PC-9 (cell line): Measurements from ENCODE around the gene SCN1A. TPM values are rescaled to one million over a fixed set of nuclear protein-coding genes. Genes with fewer than 3 reads are reported as not detected.

Source experiments
- BruUV-seq: library from RNA; stranded (reverse); fragments of 400-500 nt; replicated peaks from 2 replicates; lab custom pipeline; 2021; lab: Mats Ljungman, UMichigan
- CTCF ChIA-PET: fragments of 300-600 bp; sonication (Branson Sonifier 250); formaldehyde crosslinking; loops from one replicate; lab custom pipeline; 2022; ENCODE audit warnings: antibody characterized with exemption; lab: Charles Lee
- POLR2A ChIA-PET: fragments of 300-600 bp; sonication (Branson Sonifier 250); formaldehyde crosslinking; loops from one replicate; lab custom pipeline; 2022; ENCODE audit warnings: antibody characterized with exemption; ENCODE audit not compliant: unreplicated experiment; lab: Charles Lee
- DNase-seq, 2 experiments: peaks; one replicate each; pipeline versions ENCODE4 v3.0.0 to v3.0.0-alpha.2; 2015 to 2022; ENCODE audit warnings: mixed read lengths in 1 of 2
- H2AFZ ChIP-seq: fragments of 200-600 bp; sonication (generic); 2 replicates; pipeline ENCODE4 v1.8.1; 2017; ENCODE audit warnings: antibody characterized with exemption
- H3F3A ChIP-seq: fragments of 200-600 bp; sonication (generic); 2 replicates; pipeline ENCODE4 v1.8.1; 2017; ENCODE audit warnings: antibody characterized with exemption, mild to moderate bottlenecking, low read depth; ENCODE audit not compliant: insufficient read depth
- H3K27ac ChIP-seq: fragments of 200-600 bp; sonication (generic); 2 replicates; pipeline ENCODE4 v1.6.1; 2016; ENCODE audit warnings: mixed run types
- H3K27me3 ChIP-seq: fragments of 200-600 bp; sonication (generic); 2 replicates; pipeline ENCODE4 v1.6.1; 2016; ENCODE audit warnings: low read depth, mixed run types; ENCODE audit not compliant: insufficient read depth
- H3K36me3 ChIP-seq: fragments of 200-600 bp; sonication (generic); 2 replicates; pipeline ENCODE4 v1.6.1; 2016; ENCODE audit warnings: low read depth, mixed run types
- H3K4me1 ChIP-seq: fragments of 200-600 bp; sonication (generic); replicated peaks from 2 replicates; pipeline ENCODE4 v1.6.1; 2016; ENCODE audit warnings: mixed run types; ENCODE audit not compliant: insufficient read depth
- H3K4me2 ChIP-seq: fragments of 200-600 bp; sonication (generic); 2 replicates; pipeline ENCODE4 v1.6.1; 2017; ENCODE audit warnings: mixed run types
- H3K4me3 ChIP-seq: fragments of 200-600 bp; sonication (generic); 2 replicates; pipeline ENCODE4 v1.6.1; 2016; ENCODE audit warnings: mixed run types
- H3K79me2 ChIP-seq: fragments of 200-600 bp; sonication (generic); 2 replicates; pipeline ENCODE4 v1.6.1; 2017; ENCODE audit warnings: low read depth, mixed run types
- H3K9me2 ChIP-seq: fragments of 200-600 bp; sonication (generic); 2 replicates; pipeline ENCODE4 v1.8.1; 2017; ENCODE audit warnings: mild to moderate bottlenecking; ENCODE audit not compliant: insufficient read depth
- H3K9me3 ChIP-seq: fragments of 200-600 bp; sonication (generic); 2 replicates; pipeline ENCODE4 v1.8.1; 2016; ENCODE audit warnings: low read depth; ENCODE audit not compliant: insufficient read depth
- H4K20me1 ChIP-seq: fragments of 200-600 bp; sonication (generic); 2 replicates; pipeline ENCODE4 v1.8.1; 2017; ENCODE audit not compliant: insufficient read depth
- EZH2 ChIP-seq: fragments of 200-600 bp; sonication (generic); IDR thresholded peaks from 2 replicates; pipeline ENCODE4 v1.8.0; 2017; ENCODE audit warnings: antibody characterized with exemption, low read depth
- intact Hi-C: fragments of 100-400 bp; cut with micrococcal nuclease; formaldehyde crosslinking; loops from one replicate; pipeline ENCODE4 v1.10.0; 2022; ENCODE audit not compliant: unreplicated experiment
- total RNA-seq: library from RNA; stranded (reverse); gene quantifications from 2 replicates; pipeline ENCODE4 v1.2.3, GENCODE V29; 2021
- TF ChIP-seq, protein P1 (sequence below): fragments of 200-600 bp; sonication (generic); conservative IDR thresholded peaks from 2 replicates; pipeline ENCODE4 v1.6.1; 2017; ENCODE audit warnings: mixed run types, antibody characterized with exemption, mild to moderate bottlenecking, moderate library complexity

SCN1A gene
- total RNA-seq, 1 experiment from 2014 or later = not detected

DNA sequence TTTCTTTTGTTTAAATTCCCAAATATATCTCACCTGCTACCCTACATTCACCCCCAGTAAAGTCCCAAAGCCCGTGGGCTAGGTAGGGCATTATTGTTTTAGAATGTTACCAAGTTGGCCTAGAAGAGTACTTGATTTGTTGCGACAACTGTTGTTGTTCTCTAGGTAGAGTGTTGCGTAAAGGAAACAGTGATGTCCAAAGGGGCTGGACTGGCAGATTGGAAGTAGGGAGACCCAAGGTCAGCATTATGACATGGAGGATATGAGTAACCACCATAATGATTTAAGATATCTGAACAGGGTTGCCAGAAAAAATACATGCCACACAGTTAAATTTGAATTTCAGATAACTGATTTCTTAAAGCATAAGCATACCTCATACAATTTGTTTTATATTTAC lies 39.2 kb downstream of the SCN1A start:
- no peak overlapping the region for H3K4me3 ChIP-seq
- TF ChIP-seq, protein P1, sequence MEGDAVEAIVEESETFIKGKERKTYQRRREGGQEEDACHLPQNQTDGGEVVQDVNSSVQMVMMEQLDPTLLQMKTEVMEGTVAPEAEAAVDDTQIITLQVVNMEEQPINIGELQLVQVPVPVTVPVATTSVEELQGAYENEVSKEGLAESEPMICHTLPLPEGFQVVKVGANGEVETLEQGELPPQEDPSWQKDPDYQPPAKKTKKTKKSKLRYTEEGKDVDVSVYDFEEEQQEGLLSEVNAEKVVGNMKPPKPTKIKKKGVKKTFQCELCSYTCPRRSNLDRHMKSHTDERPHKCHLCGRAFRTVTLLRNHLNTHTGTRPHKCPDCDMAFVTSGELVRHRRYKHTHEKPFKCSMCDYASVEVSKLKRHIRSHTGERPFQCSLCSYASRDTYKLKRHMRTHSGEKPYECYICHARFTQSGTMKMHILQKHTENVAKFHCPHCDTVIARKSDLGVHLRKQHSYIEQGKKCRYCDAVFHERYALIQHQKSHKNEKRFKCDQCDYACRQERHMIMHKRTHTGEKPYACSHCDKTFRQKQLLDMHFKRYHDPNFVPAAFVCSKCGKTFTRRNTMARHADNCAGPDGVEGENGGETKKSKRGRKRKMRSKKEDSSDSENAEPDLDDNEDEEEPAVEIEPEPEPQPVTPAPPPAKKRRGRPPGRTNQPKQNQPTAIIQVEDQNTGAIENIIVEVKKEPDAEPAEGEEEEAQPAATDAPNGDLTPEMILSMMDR = no peak
- no peak for TF ChIP-seq EZH2
- no peaks in the 10 kb centered on the region for H3K36me3 ChIP-seq
- no peaks in the 10 kb centered on the region for H3K4me1 ChIP-seq
- no peaks in the 10 kb centered on the region for H3K27me3 ChIP-seq
- ChIA-PET CTCF (no interaction called here), POLR2A (no interaction called here)
- no peaks in the 10 kb centered on the region for H3F3A ChIP-seq
- no peaks in the 10 kb centered on the region for H4K20me1 ChIP-seq
- no peaks in the 10 kb centered on the region for H3K79me2 ChIP-seq
- H3K9me3 ChIP-seq = no peaks in the 10 kb centered on the region
- BruUV-seq = no TSS peak
- no peak overlapping the region for H3K4me2 ChIP-seq
- no peak overlapping the region for H3K27ac ChIP-seq
- H2AFZ ChIP-seq = no peak overlapping the region
- DNase-seq = no peak
- H3K9me2 ChIP-seq = no peaks in the 10 kb centered on the region
- intact Hi-C loops = no loop called here

DNA sequence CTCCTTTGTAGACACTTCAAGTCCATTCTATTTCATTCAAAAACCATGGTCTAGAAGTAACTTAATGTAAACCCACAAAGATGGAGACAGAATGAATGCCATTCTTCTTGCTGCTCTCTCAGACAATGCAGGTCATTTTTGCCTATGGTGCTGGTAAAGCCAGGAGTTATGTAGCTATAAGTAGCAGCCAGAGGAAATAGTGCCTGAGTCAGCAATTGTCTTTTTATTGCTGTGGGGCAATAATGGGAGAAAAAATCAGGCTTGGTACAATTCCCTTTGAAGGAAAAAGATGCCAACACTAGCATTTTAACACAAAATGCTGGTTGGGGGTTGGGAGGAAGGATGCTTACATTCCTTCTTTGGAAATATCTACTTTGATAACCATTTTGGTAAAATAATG lies 43.5 kb downstream of the SCN1A start:
- ChIA-PET POLR2A (no interaction called here), CTCF (no interaction called here)
- H3K36me3 ChIP-seq = no peaks in the 10 kb centered on the region
- no peaks in the 10 kb centered on the region for H3K9me2 ChIP-seq
- no peak for DNase-seq
- BruUV-seq = no TSS peak
- H2AFZ ChIP-seq = no peak overlapping the region
- no peak overlapping the region for H3K27ac ChIP-seq
- no peak overlapping the region for H3K4me2 ChIP-seq
- no peaks in the 10 kb centered on the region for H3K4me1 ChIP-seq
- H3K79me2 ChIP-seq = no peaks in the 10 kb centered on the region
- no peaks in the 10 kb centered on the region for H3F3A ChIP-seq
- intact Hi-C loops = no loop called here
- no peaks in the 10 kb centered on the region for H3K27me3 ChIP-seq
- TF ChIP-seq, protein P1 = no peak
- TF ChIP-seq EZH2 = no peak
- H4K20me1 ChIP-seq = no peaks in the 10 kb centered on the region
- H3K9me3 ChIP-seq = no peaks in the 10 kb centered on the region
- no peak overlapping the region for H3K4me3 ChIP-seq

DNA sequence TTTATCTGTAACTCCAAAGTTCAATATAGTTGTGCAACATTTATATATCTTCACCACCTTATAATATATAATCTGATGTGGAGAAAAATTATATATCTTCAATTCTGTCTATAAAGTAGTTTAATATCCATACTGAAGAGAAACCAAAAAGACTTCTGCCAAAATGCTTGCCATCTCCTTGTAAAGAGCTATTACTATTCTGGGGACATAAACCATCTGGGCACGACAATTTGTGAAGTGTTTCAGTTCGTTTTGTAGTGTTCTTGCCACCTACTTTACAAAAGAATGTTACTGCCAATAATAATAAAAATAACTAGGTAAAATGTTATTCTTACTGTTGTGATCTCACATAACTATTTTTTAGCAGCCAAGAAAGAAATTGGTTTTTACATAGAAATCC lies 45.1 kb downstream of the SCN1A start:
- CTCF ChIA-PET = no interaction called here
- Histone ChIP-seq H2AFZ (no peak overlapping the region), H3K36me3 (no peaks in the 10 kb centered on the region), H3K4me1 (no peaks in the 10 kb centered on the region), H3K27me3 (no peaks in the 10 kb centered on the region), H3K4me2 (no peak overlapping the region), H3K79me2 (no peaks in the 10 kb centered on the region), H3K9me2 (no peaks in the 10 kb centered on the region), H3K27ac (no peak overlapping the region), H3K9me3 (no peaks in the 10 kb centered on the region), H3K4me3 (no peak overlapping the region), H3F3A (no peaks in the 10 kb centered on the region), H4K20me1 (no peaks in the 10 kb centered on the region)
- no peak for TF ChIP-seq EZH2
- TF ChIP-seq, protein P1 = no peak
- POLR2A ChIA-PET = no interaction called here
- no peak for DNase-seq
- no TSS peak for BruUV-seq
- intact Hi-C loops = no loop called here
